Subcutaneous abdominal adipose tissue (tissue), 5 donors: Measurements from ENCODE around the gene CSRP2.

Experiments
- H3K27ac ChIP-seq: one replicate; pipeline ENCODE4 v1.7.0; 2013; ENCODE audit warnings: low read depth, mild to moderate bottlenecking, inconsistent platforms, low read length, moderate library complexity
- H3K27me3 ChIP-seq, 5 donors: one replicate each; pipeline ENCODE4 v1.7.0; 2013; ENCODE audit warnings: low read length in 5 of 5, inconsistent platforms in 1 of 5; ENCODE audit not compliant: control insufficient read depth in 5 of 5, insufficient read depth in 4 of 5
- H3K36me3 ChIP-seq, 5 donors: one replicate each; pipeline ENCODE4 v1.7.0; 2013; ENCODE audit warnings: low read length in 5 of 5; ENCODE audit not compliant: control insufficient read depth in 5 of 5, insufficient read depth in 5 of 5
- H3K4me1 ChIP-seq, 5 donors: one replicate each; pipeline ENCODE4 v1.7.0; 2013; ENCODE audit warnings: low read length in 5 of 5, mild to moderate bottlenecking in 3 of 5, moderate library complexity in 1 of 5; ENCODE audit not compliant: control insufficient read depth in 5 of 5, insufficient read depth in 5 of 5
- H3K4me3 ChIP-seq, 5 donors: one replicate each; pipeline ENCODE4 v1.7.0; 2013; ENCODE audit warnings: low read length in 5 of 5, low read depth in 1 of 5
- H3K9ac ChIP-seq, 5 donors: one replicate each; pipeline ENCODE4 v1.7.0; 2013; ENCODE audit warnings: low read length in 5 of 5, mild to moderate bottlenecking in 4 of 5, moderate library complexity in 3 of 5
- H3K9me3 ChIP-seq, 5 donors: one replicate each; pipeline ENCODE4 v1.7.0; 2013; ENCODE audit warnings: low read length in 5 of 5; ENCODE audit not compliant: control insufficient read depth in 5 of 5
- donor health status: healthy.
- donor health status: healthy.
- donor health status: healthy.
- donor health status: healthy.
- donor health status: healthy.

The CSRP2 gene

GRCh38 chr12:76878899-76879709 lies at the start of gene CSRP2:
Gene CSRP2 (minus strand): TSS chr12:76879019. CDS start chr12:76866260, 12,759 bp downstream.
- H3K9ac ChIP-seq, result peak within 1 kb of the TSS; percentile 40 to 86 (median 79)
- H3K27me3 ChIP-seq, result no peaks in the 10 kb centered on the region
- H3K36me3 ChIP-seq, result no peaks in the 10 kb centered on the region
- H3K27ac ChIP-seq, result peak within 1 kb of the TSS; percentile 87
- H3K9me3 ChIP-seq, result peaks cover 0 to 13% (median 9%) of the 10 kb centered on the region in 5 donors
- H3K4me1 ChIP-seq, result peaks cover 0 to 25% (median 17%) of the 10 kb centered on the region in 5 donors
- H3K4me3 ChIP-seq, result peak within 1 kb of the TSS; percentile 71 to 84 (median 79)

GRCh38 chr12:76927170-76927784 lies 48.5 kb upstream of the CSRP2 start:
- Histone ChIP-seq H3K9me3 (no peaks in the 10 kb centered on the region), H3K9ac (no peak overlapping the region), H3K4me3 (no peak overlapping the region), H3K4me1 (peaks cover 0 to 3% (median 0%) of the 10 kb centered on the region in 5 donors), H3K27ac (no peak overlapping the region), H3K27me3 (peaks cover 0 to 2% (median 0%) of the 10 kb centered on the region in 5 donors), H3K36me3 (no peaks in the 10 kb centered on the region)

GRCh38 chr12:76925135-76925534 lies 46.3 kb upstream of the CSRP2 start:
- Histone ChIP-seq H3K9ac (no peak overlapping the region), H3K27me3 (no peaks in the 10 kb centered on the region), H3K9me3 (no peaks in the 10 kb centered on the region), H3K4me1 (peaks cover 0 to 7% (median under 1%) of the 10 kb centered on the region in 5 donors), H3K27ac (no peak overlapping the region), H3K36me3 (no peaks in the 10 kb centered on the region), H3K4me3 (no peak overlapping the region)

- Histone ChIP-seq H3K9ac (no peak overlapping the region), H3K27me3 (no peaks in the 10 kb centered on the region), H3K9me3 (no peaks in the 10 kb centered on the region), H3K4me3 (no peak overlapping the region), H3K4me1 (peaks cover 0 to 19% (median 12%) of the 10 kb centered on the region in 5 donors), H3K36me3 (no peaks in the 10 kb centered on the region), H3K27ac (no peak overlapping the region)
Measured at GRCh38 chr12:76922866-76923265, 44.0 kb upstream of the CSRP2 start.

GRCh38 chr12:76921891-76922664 lies 43.3 kb upstream of the CSRP2 start:
- H3K9ac ChIP-seq, result no peak overlapping the region
- H3K27me3 ChIP-seq, result no peaks in the 10 kb centered on the region
- no peaks in the 10 kb centered on the region for H3K9me3 ChIP-seq
- H3K4me1 ChIP-seq, result peaks cover 0 to 19% (median 12%) of the 10 kb centered on the region in 5 donors
- no peak overlapping the region for H3K4me3 ChIP-seq
- no peak overlapping the region for H3K27ac ChIP-seq
- H3K36me3 ChIP-seq, result no peaks in the 10 kb centered on the region

- Histone ChIP-seq H3K27me3 (no peaks in the 10 kb centered on the region), H3K4me1 (peaks cover 0 to 25% (median 17%) of the 10 kb centered on the region in 5 donors), H3K9me3 (no peaks in the 10 kb centered on the region), H3K36me3 (no peaks in the 10 kb centered on the region), H3K4me3 (no peak overlapping the region), H3K27ac (no peak overlapping the region), H3K9ac (no peak overlapping the region)
Measured at GRCh38 chr12:76921100-76921471, 42.3 kb upstream of the CSRP2 start.

- Histone ChIP-seq H3K27ac (no peak overlapping the region), H3K4me1 (peaks cover 0 to 31% (median 21%) of the 10 kb centered on the region in 5 donors), H3K9ac (no peak overlapping the region), H3K4me3 (no peak overlapping the region), H3K9me3 (no peaks in the 10 kb centered on the region), H3K27me3 (no peaks in the 10 kb centered on the region), H3K36me3 (no peaks in the 10 kb centered on the region)
Measured at GRCh38 chr12:76920172-76921099, 41.6 kb upstream of the CSRP2 start.

- no peak overlapping the region for H3K27ac ChIP-seq
- H3K36me3 ChIP-seq, result no peaks in the 10 kb centered on the region
- peak overlapping the region in 1 of 5 donors; percentile 9 for H3K9ac ChIP-seq
- H3K4me3 ChIP-seq, result no peak overlapping the region
- no peaks in the 10 kb centered on the region for H3K9me3 ChIP-seq
- peaks cover 0 to 38% (median 26%) of the 10 kb centered on the region in 5 donors for H3K4me1 ChIP-seq
- H3K27me3 ChIP-seq, result no peaks in the 10 kb centered on the region
Measured at GRCh38 chr12:76919383-76920171, 40.8 kb upstream of the CSRP2 start.

GRCh38 chr12:76916170-76916540 lies 37.3 kb upstream of the CSRP2 start:
- Histone ChIP-seq H3K36me3 (no peaks in the 10 kb centered on the region), H3K4me3 (no peak overlapping the region), H3K27me3 (no peaks in the 10 kb centered on the region), H3K9me3 (no peaks in the 10 kb centered on the region), H3K9ac (no peak overlapping the region), H3K4me1 (peaks cover 0 to 32% (median 25%) of the 10 kb centered on the region in 5 donors), H3K27ac (peak overlapping the region; percentile 42)
